ENCODE results near the gene RBM8A.

Gene RBM8A

GRCh38 chr1:145908653-145909052, 18.6 kb downstream of the RBM8A start:
- TF ChIP-seq SCRT2 (tag by site-specific recombination; IDR thresholded peaks at IDR 0.05) = no peak
- no peak for TF ChIP-seq YY2 (tag by site-specific recombination; IDR thresholded peaks at IDR 0.05)
- no peak for TF ChIP-seq ZBTB11 (tag by site-specific recombination; conservative IDR thresholded peaks at IDR 0.05; ENCODE audit: low read depth)
- TF ChIP-seq GFI1B (tag by site-specific recombination; IDR thresholded peaks at IDR 0.05) = no peak
- no peak for TF ChIP-seq ZNF426 (tag by site-specific recombination; IDR thresholded peaks at IDR 0.05)
- TF ChIP-seq ZBTB8A (tag by site-specific recombination; IDR thresholded peaks at IDR 0.05) = no peak
- TF ChIP-seq ZNF391 (tag by site-specific recombination; IDR thresholded peaks at IDR 0.05; ENCODE audit: borderline replicate concordance, low read depth) = no peak
- no peak for TF ChIP-seq ZNF558 (tag by site-specific recombination; IDR thresholded peaks at IDR 0.05)
- TF ChIP-seq MYNN (tag by site-specific recombination; IDR thresholded peaks at IDR 0.05; ENCODE audit: borderline replicate concordance) = no peak
- Histone ChIP-seq H3K4me1 (ENCODE audit: control insufficient read depth, insufficient read depth, low read length) (no peaks in the 10 kb centered on the region), H3K36me3 (ENCODE audit: control insufficient read depth in 2 of 2, insufficient read depth in 1 of 2, low read length in 2 of 2) (peaks cover 0 to 26% of the 10 kb centered on the region in 2 experiments; a peak in 1 of 3 replicates), H3K27ac (ENCODE audit: extremely low read depth, low read depth, low read length) (no peak overlapping the region), H3K9me3 (ENCODE audit: control insufficient read depth, insufficient read depth, low read depth, low read length) (no peaks in the 10 kb centered on the region), H3K4me3 (ENCODE audit: low read depth, low read length) (no peak overlapping the region)
- ChIA-PET POLR2A (interaction anchor here (1.1 kb wide), 1 partner anchor 16 kb away, joined by 9 read pairs; no protein-coding TSS in a partner anchor), CTCF (interaction anchor here (0.6 to 10.0 kb wide), 7 partner anchors 9 to 104 kb away, joined by 3 to 222 read pairs (median 4); partner anchors contain the start of genes ANKRD35, NUDT17 and RBM8A)

- POLR2A ChIA-PET = no interaction called here
- no peaks in the 10 kb centered on the region for H3K9me3 ChIP-seq (ENCODE audit: control insufficient read depth, insufficient read depth, low read depth, low read length)
- TF ChIP-seq CTCF (tag by site-specific recombination; IDR thresholded peaks at IDR 0.05) (no peak), ZNF37A (tag by site-specific recombination; IDR thresholded peaks at IDR 0.05) (no peak), ZBTB20 (tag by site-specific recombination; IDR thresholded peaks at IDR 0.05) (peak; percentile 71), ZNF362 (tag by site-specific recombination; IDR thresholded peaks at IDR 0.05) (peak; percentile 23; the same call in 1 of the 2 replicates)
- no peak overlapping the region for H3K4me3 ChIP-seq (ENCODE audit: low read depth, low read length)
- H3K27ac ChIP-seq (ENCODE audit: extremely low read depth, low read depth, low read length) = no peak overlapping the region
- peaks cover 0 to 15% of the 10 kb centered on the region in 2 experiments; a peak in 1 of 3 replicates for H3K36me3 ChIP-seq (ENCODE audit: control insufficient read depth in 2 of 2, insufficient read depth in 1 of 2, low read length in 2 of 2)
- CTCF ChIA-PET = interaction anchor here (0.6 to 10.0 kb wide), 6 partner anchors 12 to 86 kb away, joined by 3 to 222 read pairs (median 11); partner anchors contain the start of genes ANKRD35, NUDT17 and RBM8A
- no peaks in the 10 kb centered on the region for H3K4me1 ChIP-seq (ENCODE audit: control insufficient read depth, insufficient read depth, low read length)
Observed at GRCh38 chr1:145906954-145907753, 20.1 kb downstream of the RBM8A start.
